22Rv1 (cell line): ENCODE results near the gene CCDC91.
"Not testable (repeated sequence)": the region's sequence is repeated elsewhere in the genome, so short reads cannot be mapped to it uniquely, and the experiment has no call there.

Experiments used
- H3K27ac ChIP-seq: fragments of 450-650 bp; 2 replicates; pipeline ENCODE4 v1.5.1; 2017
- ZFX ChIP-seq: fragments of 450-650 bp; IDR thresholded peaks from 2 replicates; pipeline ENCODE4 v1.6.1; 2017; ENCODE audit warnings: antibody characterized with exemption, borderline replicate concordance
- TF ChIP-seq, protein P1 (sequence below): fragments of 450-650 bp; IDR thresholded peaks from 2 replicates; pipeline ENCODE4 v1.5.1; 2017; ENCODE audit warnings: mild to moderate bottlenecking

CCDC91 gene

DNA sequence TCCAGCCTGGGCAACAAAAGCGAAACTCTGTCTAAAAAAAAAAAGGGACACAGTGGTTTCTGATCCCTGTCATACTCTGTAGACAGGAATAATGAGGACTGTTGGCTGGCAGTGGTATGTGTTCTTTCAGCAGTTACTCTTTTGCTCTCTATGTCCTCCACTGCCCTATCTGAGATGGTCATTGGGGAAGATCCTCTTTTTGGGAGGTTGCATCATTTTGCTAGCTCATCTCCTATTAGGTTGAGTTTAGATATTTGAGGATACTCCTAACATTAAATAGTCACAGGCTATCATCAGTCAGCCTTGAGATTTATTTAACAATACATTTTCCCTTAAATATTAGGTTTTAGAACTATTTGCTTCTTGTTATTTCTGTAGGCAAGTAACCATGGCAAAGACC, 5.9 kb upstream of the CCDC91 start:
- H3K27ac ChIP-seq = no peak overlapping the region
- no peak for TF ChIP-seq ZFX
- TF ChIP-seq, protein P1, sequence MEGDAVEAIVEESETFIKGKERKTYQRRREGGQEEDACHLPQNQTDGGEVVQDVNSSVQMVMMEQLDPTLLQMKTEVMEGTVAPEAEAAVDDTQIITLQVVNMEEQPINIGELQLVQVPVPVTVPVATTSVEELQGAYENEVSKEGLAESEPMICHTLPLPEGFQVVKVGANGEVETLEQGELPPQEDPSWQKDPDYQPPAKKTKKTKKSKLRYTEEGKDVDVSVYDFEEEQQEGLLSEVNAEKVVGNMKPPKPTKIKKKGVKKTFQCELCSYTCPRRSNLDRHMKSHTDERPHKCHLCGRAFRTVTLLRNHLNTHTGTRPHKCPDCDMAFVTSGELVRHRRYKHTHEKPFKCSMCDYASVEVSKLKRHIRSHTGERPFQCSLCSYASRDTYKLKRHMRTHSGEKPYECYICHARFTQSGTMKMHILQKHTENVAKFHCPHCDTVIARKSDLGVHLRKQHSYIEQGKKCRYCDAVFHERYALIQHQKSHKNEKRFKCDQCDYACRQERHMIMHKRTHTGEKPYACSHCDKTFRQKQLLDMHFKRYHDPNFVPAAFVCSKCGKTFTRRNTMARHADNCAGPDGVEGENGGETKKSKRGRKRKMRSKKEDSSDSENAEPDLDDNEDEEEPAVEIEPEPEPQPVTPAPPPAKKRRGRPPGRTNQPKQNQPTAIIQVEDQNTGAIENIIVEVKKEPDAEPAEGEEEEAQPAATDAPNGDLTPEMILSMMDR = no peak

DNA sequence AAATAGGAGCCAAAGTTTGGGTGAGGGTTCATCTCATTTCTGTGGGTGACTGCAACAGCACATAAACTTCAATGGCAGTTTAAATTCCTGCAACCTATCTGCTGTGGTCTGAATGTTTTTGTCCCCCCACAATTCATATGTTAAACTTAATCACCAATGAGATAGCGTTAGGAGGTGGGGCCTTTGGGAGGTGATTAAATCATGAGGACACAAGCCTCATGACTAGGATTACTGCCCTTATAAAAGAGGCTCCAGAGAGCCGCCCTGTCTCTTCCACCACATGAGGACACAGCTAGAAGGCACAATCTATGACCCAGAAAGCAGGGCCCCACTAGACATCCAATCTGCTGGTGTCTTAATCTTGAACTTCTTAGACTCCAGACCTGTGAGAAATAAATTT, 3.8 kb upstream of the CCDC91 start:
- no peak overlapping the region for H3K27ac ChIP-seq
- no peak for TF ChIP-seq ZFX
- TF ChIP-seq, protein P1 = no peak

DNA sequence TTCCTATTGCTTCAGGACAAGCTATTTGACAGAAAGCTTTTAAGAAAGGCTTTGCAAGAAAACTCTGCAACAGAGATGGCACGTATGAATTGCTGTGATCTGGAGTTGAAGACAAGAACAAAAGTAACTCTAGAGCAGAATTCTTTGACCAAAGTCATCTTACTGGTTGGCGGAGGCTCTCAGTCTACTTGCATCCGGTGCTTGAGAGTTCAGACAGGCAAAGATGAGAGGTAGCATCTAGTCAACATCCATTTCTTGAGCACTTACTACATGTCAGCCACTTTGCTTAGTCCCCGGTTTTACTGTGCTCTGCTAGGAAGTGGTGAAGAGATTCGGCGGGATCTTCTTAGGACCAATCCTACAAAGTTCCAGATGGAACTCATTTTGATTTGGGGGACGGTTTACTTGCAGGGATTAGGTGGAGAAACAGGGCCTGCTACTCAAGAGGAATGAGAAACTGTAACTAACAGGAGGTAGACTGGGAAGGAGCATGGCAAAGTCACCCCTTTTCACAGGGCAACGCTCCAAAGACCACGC, 404 bp upstream of the CCDC91 start:
- H3K27ac ChIP-seq = peak overlapping the region; percentile 86
- TF ChIP-seq ZFX = no peak
- TF ChIP-seq, protein P1 = no peak

DNA sequence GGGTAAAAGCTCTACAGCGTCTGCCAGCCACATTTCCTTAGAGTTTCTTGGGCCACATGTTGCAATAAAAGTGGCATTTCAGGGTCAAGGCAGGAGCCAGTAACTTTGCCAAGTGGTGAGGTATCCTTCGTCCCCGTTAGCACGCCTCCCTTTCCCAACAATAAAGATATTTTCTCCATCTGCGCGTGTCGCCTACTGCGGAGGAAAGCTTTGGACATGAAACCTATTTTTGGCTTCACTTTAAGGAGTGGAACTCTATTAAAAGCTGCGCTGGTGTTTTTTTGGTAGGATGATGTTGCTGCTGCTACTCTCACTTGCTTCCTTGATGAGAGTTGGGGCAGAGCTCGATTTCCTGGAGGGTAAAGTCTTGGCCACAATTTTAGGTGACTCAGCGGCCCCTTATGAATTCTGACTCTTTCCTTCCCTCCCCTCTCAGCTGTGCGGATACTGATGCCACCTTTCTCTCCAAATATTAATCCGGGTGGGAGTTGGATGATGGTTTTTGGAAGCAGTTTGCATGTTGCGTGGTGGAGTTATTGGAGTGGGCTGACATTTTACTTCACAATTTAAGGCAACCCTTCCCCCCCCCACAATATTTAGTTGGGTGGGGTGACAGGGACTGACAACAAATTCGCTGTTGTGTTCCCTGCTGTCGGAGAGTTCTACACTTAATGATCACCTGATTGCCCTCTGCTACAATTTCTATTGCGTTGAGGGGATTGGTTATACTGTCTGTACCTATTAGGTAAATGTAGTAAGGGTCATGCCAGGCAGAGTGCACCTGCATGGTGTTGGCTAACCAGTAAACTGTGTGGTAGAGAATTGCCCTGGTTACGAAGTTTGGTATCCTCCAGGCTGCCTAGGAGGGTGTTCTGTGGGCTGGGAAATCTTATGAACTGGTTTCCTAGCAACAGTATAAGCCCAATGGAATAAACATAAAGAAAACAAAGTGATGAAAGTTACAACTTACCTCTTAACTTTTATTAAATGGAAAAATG, 1.1 kb downstream of the CCDC91 start:
- H3K27ac ChIP-seq = peak overlapping the region; percentile 86
- TF ChIP-seq ZFX = no peak
- TF ChIP-seq, protein P1 = no peak

DNA sequence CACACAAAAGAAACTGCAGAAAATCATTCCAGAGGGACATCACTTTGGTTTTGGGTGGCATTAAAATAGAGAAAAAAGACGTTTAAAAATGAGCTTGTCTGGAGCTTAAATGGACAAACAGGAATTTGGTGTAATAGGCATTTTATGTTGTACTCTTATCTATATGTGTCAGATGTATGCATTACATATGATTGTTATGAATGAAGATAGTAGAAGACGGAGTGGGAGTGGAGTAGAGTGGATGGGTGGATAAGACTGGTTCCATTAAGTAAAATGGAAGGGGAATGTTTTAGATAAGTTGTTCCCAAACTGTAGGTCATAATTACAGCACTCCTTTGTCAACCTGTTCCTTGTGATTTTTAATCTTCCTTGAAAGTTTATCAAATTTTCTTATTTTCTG, 1.9 kb downstream of the CCDC91 start:
- TF ChIP-seq ZFX = no peak
- TF ChIP-seq, protein P1 = no peak
- H3K27ac ChIP-seq = no peak overlapping the region

DNA sequence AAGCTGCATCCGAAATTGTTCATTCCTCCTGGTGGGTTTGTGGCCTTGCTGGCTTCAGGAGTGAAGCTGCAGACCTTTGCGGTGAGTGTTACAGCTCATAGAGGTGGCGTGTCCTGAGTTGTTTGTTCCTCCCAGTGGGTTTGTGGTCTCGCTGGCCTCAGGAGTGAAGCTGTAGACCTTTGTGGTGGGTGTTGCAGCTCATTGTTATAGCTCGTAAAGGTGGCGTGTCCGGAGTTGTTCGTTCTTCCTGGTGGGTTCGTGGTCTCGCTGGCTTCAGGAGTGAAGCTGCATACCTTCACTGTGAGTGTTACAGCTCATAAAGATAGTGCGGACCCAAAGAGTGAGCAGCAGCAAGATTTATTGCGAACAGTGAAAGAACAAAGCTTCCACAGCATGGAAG, 4.4 kb downstream of the CCDC91 start:
- not testable (repeated sequence) for H3K27ac ChIP-seq

DNA sequence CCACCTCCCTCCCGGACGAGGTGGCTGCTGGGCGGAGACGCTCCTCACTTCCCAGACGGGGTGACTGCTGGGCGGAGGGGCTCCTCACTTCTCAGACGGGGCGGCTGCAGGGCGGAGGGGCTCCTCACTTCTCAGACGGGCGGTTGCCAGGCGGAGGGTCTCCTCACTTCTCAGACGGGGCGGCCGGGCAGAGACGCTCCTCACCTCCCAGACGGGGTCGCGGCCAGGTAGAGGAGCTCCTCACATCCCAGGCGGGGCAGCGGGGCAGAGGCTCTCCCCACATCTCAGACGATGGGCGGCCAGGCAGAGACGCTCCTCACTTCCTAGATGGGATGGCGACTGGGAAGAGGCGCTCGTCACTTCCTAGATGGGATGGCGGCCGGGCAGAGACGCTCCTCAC, 10.9 kb downstream of the CCDC91 start:
- H3K27ac ChIP-seq = not testable (repeated sequence)

DNA sequence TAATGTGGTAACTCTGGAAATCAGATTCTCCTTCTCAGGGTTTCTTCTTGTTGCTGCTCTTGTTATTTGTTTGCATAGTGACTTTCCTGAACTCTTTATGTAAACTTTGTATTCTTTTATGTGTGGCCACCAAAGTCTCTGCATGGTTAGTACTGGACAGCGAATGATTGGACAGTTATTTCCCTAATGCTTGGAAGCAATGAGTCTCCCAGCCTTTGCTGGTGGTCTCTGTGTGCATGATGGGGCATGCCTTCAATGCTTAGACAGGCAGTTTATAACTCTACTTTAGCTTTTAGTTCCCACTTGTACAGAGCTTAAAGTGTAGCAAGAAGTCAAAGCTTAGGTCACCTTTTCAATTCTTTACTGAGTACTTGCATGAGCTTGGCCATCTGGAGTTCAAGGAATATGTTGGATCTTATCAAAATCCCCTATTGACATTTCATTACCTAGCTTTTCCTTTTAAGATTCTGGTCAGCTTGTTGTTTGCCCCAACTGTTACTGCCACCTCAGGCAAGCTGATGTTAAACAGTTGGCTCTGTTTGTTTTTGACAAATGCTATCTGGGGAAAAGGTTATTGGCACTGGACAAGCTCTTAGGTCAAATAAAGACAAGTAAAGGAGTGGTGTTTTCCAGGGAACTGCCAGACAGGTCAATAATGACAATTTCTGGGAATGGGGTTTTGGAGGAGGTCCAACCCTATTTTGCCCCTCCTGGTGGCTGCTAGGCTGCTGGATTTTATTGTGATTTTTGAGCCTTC, 12.3 kb downstream of the CCDC91 start:
- peak overlapping the region; percentile 8; the same call in 1 of the 2 replicates for H3K27ac ChIP-seq
- TF ChIP-seq ZFX = no peak
- TF ChIP-seq, protein P1 = no peak; the same call in 1 of the 2 replicates
